GM18505 (cell line): ENCODE measurements around the gene SAMD1.

ENCODE experiments used
- ATAC-seq: cut with Tn5 transposase; IDR thresholded peaks from one replicate; pipeline ENCODE4 v1.9.1; 2021; ENCODE audit not compliant: unreplicated experiment
- POLR2A ChIP-seq: IDR thresholded peaks from 4 replicates; pipeline ENCODE4 v1.6.1; 2011; ENCODE audit warnings: borderline replicate concordance; ENCODE audit not compliant: insufficient read depth, insufficient read length; ENCODE audit errors: extremely low read depth

The SAMD1 gene

DNA sequence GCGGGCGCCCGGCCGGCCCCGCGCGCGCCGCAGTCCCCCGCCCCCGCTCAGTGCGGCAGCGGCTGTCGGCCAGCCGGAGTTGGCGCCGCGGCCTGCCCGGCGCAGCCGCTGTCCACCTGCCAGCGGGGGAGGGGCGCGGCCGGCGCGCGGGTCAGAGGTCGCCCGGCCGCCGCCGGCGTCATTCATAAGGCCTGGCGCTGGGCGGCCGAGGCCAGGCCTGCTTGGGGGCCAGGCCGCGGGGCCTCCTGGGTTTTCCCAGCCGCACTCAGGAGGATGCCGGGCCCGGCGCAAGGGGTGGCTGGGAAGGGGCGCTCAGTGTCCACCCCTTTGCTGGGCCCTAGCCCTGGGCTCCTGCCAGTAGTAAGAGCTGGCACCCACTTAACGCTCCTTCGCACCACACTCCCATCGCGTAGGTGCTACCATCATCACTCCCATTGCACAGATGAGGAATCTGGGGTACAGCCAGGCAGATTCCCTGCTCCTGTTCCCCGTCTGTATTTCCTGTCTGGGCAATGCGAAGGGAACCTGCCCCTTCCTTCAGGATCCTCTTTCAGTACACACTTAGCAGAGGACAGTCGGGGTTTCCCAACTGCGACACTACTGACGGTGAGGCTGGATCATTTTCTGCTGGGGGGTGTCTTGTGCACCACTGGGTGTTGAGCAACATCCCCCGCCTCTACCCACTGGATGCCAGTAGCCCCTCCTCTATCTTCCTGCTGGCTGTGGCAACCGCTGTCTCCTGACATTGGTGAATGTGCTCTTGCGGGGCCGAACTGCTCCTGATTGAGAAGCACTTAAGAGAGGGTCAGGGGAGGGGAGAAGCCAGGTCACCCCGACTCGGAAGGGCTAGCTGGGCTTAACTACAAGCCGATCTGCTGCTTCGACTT lies 27.9 kb upstream of the SAMD1 start:
- no peak for TF ChIP-seq POLR2A
- no peak for ATAC-seq

DNA sequence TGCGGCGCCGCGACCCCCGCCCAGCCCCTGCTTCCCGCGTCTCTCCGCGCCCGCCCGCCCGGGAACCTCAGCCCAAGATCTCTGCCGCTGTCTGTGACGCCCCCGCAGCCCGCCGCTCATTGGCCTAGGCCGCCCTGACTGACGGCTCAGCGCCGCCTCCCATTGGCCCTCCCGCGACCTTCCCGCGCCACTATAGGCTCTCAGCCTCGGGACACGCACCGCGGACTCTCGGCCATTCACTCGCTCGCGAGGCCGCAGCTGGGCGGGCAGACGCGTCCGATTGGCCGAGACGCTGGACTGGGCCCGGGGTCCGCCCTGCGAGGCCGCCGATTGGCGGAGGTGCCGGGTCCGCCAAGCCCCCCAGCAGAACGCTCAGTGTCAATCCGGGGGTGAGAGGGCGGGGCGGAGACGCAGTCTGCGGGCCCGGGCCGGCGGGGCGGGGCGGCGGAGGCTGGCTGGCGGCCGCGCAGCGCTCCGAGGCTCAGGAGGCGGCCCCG lies 27.2 kb upstream of the SAMD1 start, which contains the start of gene PRKACA:
TSS of gene PRKACA (minus strand) at position 95 of the 497 bp plus-strand sequence. CDS start 215 bp downstream, outside the sequence.
- TF ChIP-seq POLR2A, result peak; percentile 1
- peak; percentile 80 for ATAC-seq

DNA sequence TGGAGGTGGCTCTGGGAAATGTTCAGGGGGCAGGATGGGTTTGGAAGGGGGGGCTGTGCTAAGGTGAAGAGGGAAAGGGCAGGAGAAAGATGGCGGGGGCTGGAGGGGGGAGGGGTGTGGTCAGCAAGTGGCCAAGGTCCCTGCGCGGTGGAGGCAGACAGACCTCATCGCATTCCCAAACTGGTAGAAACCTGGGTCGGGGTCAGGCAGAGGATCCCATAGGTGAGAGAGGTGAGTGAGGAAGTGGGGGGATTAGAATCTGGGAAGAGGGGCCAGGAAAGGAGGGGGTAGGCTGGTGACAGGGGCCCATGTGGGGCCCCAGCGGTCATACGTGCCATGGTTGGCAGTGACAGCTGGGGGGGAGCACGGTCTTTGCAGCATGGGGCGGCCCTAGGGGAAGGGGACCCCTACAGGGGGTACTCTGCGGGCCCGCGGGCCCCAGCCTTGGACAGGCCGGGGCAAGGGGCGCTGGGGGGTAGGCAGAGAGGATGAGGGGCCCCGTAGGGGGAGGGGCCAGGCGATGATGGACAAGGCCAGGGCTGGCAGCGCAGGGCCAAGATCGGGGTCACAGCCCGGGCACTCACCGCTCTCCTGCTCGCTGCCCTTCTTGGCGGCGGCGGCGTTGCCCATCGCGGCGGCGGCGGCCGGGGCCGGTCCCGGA lies 26.5 kb upstream of the SAMD1 start:
- no peak for TF ChIP-seq POLR2A
- no peak for ATAC-seq

DNA sequence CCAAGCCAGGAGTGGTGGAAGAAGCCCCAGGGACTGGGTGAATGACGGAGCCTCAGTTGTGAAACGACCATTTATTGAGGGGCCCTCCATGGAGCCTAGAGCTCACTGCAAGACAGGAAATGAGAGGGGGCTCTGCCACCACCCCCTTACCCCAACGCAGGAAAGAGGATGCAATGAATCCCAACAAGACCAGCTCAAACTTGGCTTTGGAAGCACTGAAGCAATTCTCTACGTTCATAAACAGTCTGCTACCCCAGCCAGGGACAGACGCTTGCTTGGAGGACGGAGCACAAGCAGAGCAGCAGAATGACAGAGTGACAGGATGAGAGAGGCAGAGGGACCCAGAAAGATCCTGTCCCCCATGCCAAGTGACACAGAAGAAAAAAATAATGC lies 26.0 kb upstream of the SAMD1 start:
- ATAC-seq, result no peak
- TF ChIP-seq POLR2A, result no peak

DNA sequence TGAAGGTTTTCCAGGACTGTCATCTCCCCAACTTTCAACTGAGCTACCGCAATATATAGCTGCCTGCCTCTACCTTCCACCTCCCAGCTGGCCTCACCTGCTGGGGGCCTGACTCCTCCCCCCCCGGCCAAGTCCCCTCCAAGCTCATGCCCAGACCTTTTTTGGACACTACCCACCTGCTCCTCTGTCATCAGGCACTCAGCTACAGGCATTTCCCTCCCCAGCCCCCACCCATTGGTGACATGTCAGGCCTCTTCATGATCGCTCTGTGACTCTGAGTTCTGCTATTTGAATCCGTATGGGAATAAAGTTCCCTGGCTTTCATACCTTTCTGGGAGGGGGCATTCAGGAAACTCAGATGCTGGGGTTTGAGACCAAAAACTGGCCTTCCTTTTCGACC lies 25.2 kb upstream of the SAMD1 start:
- no peak for TF ChIP-seq POLR2A
- no peak for ATAC-seq

DNA sequence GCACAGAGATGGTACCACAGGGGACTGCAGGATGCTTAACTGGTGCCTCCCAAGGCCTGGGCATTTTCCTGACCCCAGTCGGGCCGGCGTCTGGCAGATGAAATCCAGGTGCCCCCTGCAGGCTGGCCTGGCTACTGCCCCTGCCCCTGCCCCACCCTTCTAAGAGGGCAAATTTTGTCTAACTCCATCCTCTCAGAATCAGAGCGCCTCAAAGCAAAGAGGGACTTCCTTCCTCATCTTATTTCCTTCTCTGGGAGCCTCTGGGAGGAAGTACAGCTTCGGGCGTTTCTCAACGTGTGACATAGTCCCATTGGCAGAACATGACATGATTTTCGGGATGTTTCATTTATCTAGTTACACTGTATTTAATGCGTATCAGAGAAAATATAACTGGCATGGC lies 24.3 kb upstream of the SAMD1 start:
- no peak for TF ChIP-seq POLR2A
- ATAC-seq, result no peak

DNA sequence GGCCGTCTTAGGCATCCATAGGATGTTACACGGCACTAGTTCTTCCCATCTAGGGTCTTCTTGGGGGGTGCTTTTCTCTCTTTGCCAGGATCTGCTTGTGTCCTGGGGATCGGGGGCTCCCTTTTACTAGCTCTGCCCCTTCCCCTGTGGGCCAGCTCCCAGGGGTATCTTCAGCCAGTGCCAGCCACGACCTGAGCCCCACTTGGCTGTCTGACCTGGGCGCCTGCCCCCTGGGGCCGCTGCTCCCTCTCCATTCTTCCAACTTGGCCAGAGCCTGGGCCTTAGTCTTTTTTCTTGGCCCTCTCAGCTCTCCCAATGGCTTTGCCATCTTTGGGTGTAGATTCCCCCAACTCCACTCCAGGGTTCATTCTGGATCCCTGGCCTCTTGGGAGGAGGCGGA lies 23.9 kb upstream of the SAMD1 start:
- ATAC-seq, result no peak
- TF ChIP-seq POLR2A, result no peak

DNA sequence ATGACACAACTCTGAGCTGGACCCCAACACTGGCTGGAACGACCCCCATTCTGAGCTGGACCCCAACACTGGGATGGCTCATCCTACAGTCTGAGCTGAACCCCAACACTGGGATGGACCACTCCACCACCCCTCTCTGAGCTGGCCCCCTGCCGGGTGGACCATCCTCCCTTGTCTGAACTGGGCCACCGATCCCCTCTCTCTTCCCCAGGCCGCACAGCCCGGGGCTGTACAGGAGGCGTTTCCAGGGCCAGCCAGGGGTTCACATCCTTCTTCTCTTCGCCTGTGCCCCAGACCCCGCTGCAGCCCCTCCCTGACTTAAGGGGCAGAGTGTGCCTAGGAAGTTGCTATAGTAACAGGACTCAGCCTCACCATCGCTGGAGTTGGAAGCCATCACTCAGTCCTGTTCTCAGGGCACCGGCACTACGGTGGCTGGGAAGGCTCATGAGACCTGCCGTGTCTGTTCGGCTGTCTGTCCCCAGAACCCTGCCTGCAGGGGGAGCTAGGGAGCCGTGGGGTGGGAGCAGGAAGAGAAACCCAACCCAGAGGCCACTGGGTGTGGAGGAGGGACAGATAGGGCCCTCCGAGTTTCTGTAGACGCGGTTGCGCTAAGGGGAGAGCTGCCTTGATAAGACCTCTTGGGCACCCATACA lies 23.3 kb upstream of the SAMD1 start:
- no peak for TF ChIP-seq POLR2A
- ATAC-seq, result no peak

DNA sequence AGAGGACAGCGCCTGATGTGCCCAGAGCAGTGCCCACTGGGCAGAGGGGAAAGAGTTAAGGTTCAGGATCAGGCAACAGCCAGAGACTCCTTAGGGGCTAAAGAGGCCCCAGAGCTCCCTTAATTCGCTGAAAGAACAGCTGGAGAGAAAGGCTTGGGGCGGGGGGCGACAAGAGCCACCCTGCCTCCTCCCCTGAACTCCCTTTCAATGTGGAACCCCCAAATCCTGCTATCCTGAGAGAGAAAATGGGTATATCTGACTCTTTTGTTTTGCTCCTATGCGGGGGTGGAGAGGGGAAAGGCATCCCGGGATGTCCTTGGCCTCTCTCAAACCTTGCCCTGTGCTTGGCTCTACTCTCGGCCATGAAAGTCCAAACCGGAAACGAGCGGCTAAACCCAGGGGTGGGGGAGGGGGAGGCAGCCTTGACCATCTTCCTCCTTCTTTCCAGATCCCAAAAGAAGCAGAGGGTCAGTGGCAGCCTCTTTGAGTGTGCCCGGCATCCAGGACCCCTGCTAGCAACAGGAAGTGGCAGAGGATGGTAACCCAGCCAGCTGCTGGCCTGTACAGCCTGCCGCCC lies 22.3 kb upstream of the SAMD1 start:
- no peak for ATAC-seq
- TF ChIP-seq POLR2A, result no peak

DNA sequence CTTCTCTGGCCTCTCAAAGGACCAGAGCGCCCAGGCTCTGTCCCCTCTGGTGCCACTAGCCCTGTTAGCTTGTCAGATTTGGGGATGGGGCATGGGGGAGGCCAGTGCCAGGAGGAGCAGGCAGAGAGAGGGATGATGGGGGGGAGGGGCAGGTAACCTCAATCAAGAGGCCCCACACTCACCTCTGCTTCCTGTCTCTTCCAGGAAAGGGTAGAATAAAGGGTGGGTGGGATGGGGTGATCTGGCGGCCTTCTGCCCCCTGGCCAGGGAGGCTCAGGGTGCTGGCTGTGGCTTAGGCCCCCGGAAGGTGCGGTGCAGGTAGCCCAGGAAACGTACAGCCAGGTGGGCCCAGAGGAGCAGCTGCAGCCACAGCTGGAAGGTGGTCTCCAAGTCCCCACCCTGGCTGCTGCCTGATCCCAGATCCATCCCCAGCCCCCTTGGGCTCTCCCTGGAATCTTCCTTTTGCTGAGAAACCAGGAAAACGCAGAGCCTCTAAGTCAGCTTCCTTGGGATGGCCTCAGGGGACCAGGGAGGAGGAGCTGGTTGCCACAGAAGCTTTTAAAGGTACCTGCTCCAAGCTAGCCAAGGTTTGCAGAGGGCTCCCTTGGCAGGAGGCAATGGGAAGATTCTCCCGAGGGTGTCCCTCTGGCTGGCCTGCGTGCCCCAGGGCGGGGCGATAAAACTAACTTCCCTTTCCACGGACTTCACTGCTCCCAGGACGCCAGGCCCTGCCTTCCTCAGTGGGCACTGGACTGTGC lies 21.7 kb upstream of the SAMD1 start:
- no peak for ATAC-seq

DNA sequence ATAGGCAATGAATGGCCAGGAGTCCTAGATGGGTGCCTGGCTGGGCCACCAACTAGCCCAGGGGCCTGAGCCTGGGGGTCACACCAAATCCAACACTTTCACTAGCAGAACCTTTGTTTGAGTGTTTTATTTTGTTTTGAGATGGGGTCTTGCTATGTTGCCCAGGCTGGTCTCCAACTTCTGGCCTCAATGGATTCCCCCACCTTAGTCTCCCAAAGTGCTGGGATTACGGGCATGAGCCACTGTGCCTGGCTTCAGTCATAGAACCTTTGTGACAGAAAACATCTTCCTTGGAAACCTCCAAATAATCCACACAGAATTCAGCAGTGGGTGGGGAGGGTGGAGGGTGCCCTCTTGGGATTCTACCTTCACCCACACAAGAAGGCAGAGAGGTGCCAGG lies 20.9 kb upstream of the SAMD1 start:
- ATAC-seq, result no peak
- TF ChIP-seq POLR2A, result no peak

More for the DNA sequence above, 21.7 kb upstream of the SAMD1 start:
- no peak for TF ChIP-seq POLR2A

DNA sequence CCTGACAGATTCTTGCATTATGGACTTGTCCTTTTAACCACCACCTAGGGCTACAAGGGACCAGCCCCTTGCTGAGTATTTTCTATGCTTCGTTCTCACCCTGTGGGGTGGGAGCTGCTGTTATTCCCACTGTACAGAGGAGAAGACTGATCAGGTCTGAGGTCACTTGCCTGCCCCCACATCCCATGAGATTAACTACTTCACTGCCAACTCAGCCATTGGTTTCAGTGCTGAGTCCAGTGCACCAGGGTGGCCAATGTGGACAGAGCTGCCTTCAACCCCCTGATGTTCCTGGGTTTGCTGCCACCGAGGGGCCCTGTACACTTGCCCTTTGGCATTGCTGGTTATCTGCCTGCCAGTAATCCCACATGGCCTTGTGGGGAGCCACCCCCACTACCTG lies 20.1 kb upstream of the SAMD1 start:
- no peak for ATAC-seq
- TF ChIP-seq POLR2A, result no peak
